Measurements from ENCODE around the gene PPARD. TPM values are rescaled to one million over a fixed set of nuclear protein-coding genes. Genes with fewer than 3 reads are reported as not detected.
A peak's percentile ranks its signal among the peaks of the same experiment; 100 is the strongest.

Gene PPARD
- total RNA-seq, 2 donors from 2014 or later, result 10.9 to 11.5 TPM

DNA sequence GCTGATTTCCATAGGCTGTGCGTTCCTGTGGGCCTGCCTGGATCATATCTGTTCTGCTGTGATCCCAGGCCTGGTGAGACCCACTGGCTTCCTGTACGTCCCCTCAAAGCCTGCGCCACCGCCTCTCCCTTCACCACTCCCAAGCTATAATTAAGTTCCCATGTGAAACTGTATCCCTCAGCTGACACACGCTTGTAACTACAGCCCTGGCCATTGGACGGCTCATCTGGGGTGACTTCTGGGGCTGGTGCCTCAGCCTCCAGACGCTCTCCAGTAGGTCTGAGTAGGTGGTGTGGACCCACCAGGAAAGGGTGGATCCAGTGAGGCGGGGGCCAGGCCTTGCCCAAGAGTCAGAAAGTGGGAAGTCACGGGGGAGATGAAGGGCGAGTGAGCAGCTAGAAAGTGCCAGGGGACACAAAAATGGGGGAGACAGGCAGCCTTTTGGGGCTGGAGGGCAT is 21.0 kb downstream of the PPARD start:
- Mint-ChIP-seq H3K27me3 (ENCODE audit: insufficient read depth) (no peaks in the 10 kb centered on the region), H3K4me1 (peaks cover 23% of the 10 kb centered on the region), H3K9me3 (no peaks in the 10 kb centered on the region), H3K27ac (peak overlapping the region; percentile 2), H3K36me3 (ENCODE audit: low read depth) (no peaks in the 10 kb centered on the region), H3K4me3 (no peak overlapping the region)
- Histone ChIP-seq H3K4me1 (ENCODE audit: control insufficient read depth, insufficient read depth, low read length) (no peaks in the 10 kb centered on the region), H3K36me3 (ENCODE audit: control insufficient read depth, insufficient read depth, low read length) (no peaks in the 10 kb centered on the region), H3K4me3 (ENCODE audit: low read length) (no peak overlapping the region), H3K9me3 (ENCODE audit: control insufficient read depth, low read length) (no peaks in the 10 kb centered on the region), H3K27me3 (ENCODE audit: control insufficient read depth, insufficient read depth, low read length, poor library complexity, severe bottlenecking) (no peaks in the 10 kb centered on the region), H3K27ac (ENCODE audit: low read depth, low read length) (peak overlapping the region; percentile 81), H3K9ac (ENCODE audit: extremely low read depth, low read length, poor library complexity, severe bottlenecking) (no peak overlapping the region)
- WGBS, 2 experiments (ENCODE audit: insufficient coverage in 1 of 2, insufficient read length in 1 of 2), result 78 to 92% methylated on average over 9 to 10 of the region's 10 CpGs
- TF ChIP-seq, protein P1, sequence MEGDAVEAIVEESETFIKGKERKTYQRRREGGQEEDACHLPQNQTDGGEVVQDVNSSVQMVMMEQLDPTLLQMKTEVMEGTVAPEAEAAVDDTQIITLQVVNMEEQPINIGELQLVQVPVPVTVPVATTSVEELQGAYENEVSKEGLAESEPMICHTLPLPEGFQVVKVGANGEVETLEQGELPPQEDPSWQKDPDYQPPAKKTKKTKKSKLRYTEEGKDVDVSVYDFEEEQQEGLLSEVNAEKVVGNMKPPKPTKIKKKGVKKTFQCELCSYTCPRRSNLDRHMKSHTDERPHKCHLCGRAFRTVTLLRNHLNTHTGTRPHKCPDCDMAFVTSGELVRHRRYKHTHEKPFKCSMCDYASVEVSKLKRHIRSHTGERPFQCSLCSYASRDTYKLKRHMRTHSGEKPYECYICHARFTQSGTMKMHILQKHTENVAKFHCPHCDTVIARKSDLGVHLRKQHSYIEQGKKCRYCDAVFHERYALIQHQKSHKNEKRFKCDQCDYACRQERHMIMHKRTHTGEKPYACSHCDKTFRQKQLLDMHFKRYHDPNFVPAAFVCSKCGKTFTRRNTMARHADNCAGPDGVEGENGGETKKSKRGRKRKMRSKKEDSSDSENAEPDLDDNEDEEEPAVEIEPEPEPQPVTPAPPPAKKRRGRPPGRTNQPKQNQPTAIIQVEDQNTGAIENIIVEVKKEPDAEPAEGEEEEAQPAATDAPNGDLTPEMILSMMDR (conservative IDR thresholded peaks at IDR 0.05), result no peak
- peak; percentile 57 for DNase-seq

DNA sequence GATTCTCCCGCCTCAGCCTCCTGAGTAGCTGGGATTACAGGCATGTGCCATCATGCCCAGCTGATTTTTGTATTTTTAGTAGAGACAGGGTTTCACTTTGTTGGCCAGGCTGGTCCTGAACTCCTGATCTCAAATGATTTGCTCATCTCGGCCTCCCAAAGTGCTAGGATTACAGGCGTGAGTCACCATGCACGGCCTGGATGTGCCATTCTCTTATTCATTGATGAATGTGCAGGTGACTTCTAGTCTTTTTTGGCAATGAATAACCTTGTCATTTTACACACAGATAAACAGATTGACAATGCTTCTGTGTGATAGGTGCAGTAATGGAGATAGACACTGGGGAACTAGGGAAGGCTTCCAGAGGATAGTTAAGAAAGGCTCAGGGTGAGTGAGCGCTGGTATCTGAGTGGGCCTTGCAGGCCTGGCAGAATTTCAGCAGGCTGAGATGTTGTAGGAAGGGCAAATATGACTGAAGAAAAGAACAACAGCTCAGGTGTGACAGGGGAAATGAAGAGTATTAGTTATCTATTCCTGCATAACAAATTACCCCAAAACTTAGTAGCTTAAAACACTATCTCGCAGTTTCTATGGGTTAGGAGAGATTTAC is 23.3 kb downstream of the PPARD start:
- 90 to 100% methylated on average over 1 to 6 of the region's 6 CpGs for WGBS, 2 experiments (ENCODE audit: insufficient coverage in 1 of 2, insufficient read length in 1 of 2)
- no peak overlapping the region for H3K4me3 ChIP-seq (ENCODE audit: low read length)
- H3K4me1 Mint-ChIP-seq, result peaks cover 5% of the 10 kb centered on the region
- no peaks in the 10 kb centered on the region for H3K27me3 ChIP-seq (ENCODE audit: control insufficient read depth, insufficient read depth, low read length, poor library complexity, severe bottlenecking)
- no peak overlapping the region for H3K4me3 Mint-ChIP-seq
- no peak for DNase-seq
- H3K9ac ChIP-seq (ENCODE audit: extremely low read depth, low read length, poor library complexity, severe bottlenecking), result no peak overlapping the region
- H3K27me3 Mint-ChIP-seq (ENCODE audit: insufficient read depth), result no peaks in the 10 kb centered on the region
- no peak overlapping the region for H3K27ac Mint-ChIP-seq
- no peaks in the 10 kb centered on the region for H3K4me1 ChIP-seq (ENCODE audit: control insufficient read depth, insufficient read depth, low read length)
- H3K27ac ChIP-seq (ENCODE audit: low read depth, low read length), result no peak overlapping the region
- no peaks in the 10 kb centered on the region for H3K9me3 ChIP-seq (ENCODE audit: control insufficient read depth, low read length)
- H3K36me3 Mint-ChIP-seq (ENCODE audit: low read depth), result no peaks in the 10 kb centered on the region
- TF ChIP-seq, protein P1 (conservative IDR thresholded peaks at IDR 0.05), result no peak
- H3K9me3 Mint-ChIP-seq, result no peaks in the 10 kb centered on the region
- H3K36me3 ChIP-seq (ENCODE audit: control insufficient read depth, insufficient read depth, low read length), result no peaks in the 10 kb centered on the region

DNA sequence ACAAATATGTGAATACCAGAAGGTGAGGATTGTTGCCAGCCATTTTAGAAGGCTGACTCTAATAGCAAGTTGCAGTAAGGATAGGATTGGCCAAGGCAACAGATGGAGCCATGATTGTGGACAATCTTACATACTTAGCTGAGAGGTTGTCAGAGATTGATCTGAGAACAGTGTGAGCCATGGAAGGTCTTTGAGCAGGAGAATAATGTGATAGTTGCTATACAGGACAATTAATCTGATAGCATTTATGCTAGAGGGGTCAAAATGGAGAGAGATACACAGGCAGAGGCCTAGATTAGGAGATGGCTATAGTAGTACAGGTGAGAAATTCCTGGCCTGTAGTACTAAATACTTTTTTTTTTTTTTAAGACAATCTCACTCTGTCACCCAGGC is 23.8 kb downstream of the PPARD start:
- H3K36me3 ChIP-seq (ENCODE audit: control insufficient read depth, insufficient read depth, low read length), result no peaks in the 10 kb centered on the region
- no peaks in the 10 kb centered on the region for H3K9me3 Mint-ChIP-seq
- no peak overlapping the region for H3K4me3 ChIP-seq (ENCODE audit: low read length)
- no peak for DNase-seq
- H3K27me3 ChIP-seq (ENCODE audit: control insufficient read depth, insufficient read depth, low read length, poor library complexity, severe bottlenecking), result no peaks in the 10 kb centered on the region
- no peaks in the 10 kb centered on the region for H3K36me3 Mint-ChIP-seq (ENCODE audit: low read depth)
- no peak overlapping the region for H3K9ac ChIP-seq (ENCODE audit: extremely low read depth, low read length, poor library complexity, severe bottlenecking)
- no peak overlapping the region for H3K4me3 Mint-ChIP-seq
- TF ChIP-seq, protein P1 (conservative IDR thresholded peaks at IDR 0.05), result no peak
- no peak overlapping the region for H3K27ac Mint-ChIP-seq
- no peaks in the 10 kb centered on the region for H3K4me1 Mint-ChIP-seq
- no peaks in the 10 kb centered on the region for H3K9me3 ChIP-seq (ENCODE audit: control insufficient read depth, low read length)
- no peaks in the 10 kb centered on the region for H3K4me1 ChIP-seq (ENCODE audit: control insufficient read depth, insufficient read depth, low read length)
- no peaks in the 10 kb centered on the region for H3K27me3 Mint-ChIP-seq (ENCODE audit: insufficient read depth)
- H3K27ac ChIP-seq (ENCODE audit: low read depth, low read length), result no peak overlapping the region
